A549 (cell line): Measurements from ENCODE around the gene SLC25A24. TPM values are rescaled to one million over a fixed set of nuclear protein-coding genes. Genes with fewer than 3 reads are reported as not detected.

Source experiments
- polyA plus RNA-seq, 4 experiments: library from polyadenylated mRNA; depleted of rRNA in 3 of 4; stranded (reverse); fragments of >200 nt; fragmentation: RNase III in 1 of 4; extraction: RNeasy Plus Mini Kit Qiagen cat#74134 plus additional on column Dnase treatment in 1 of 4; gene quantifications; 2 replicates in 3 of 4; 3 replicates in 1 of 4; pipeline ENCODE4 v1.2.3, GENCODE V29; 2011 to 2017

SLC25A24 gene
- polyA plus RNA-seq, 2 of the 4 experiments (the other 2 are of a cell fraction), result 25.3 to 45.6 TPM

Other genes starting within 250 kb of the SLC25A24 start
- 17.9 and 22.7 TPM in 2 replicates for gene VAV3, start 235.2 kb downstream of the SLC25A24 start, polyA plus RNA-seq (2011; rRNA removed)
- 9.1 to 12.8 TPM (median 11.1 TPM) in 3 replicates for gene VAV3, start 235.2 kb downstream of the SLC25A24 start, polyA plus RNA-seq (2017; fragmentation: RNase III; extraction: RNeasy Plus Mini Kit Qiagen cat#74134 plus additional on column Dnase treatment)
- 0.37 and 0.56 TPM in 2 replicates for gene NBPF4, start 43.7 kb upstream of the SLC25A24 start, polyA plus RNA-seq (2011; rRNA removed)
- gene NBPF4, start 43.7 kb upstream of the SLC25A24 start, polyA plus RNA-seq (2017; fragmentation: RNase III; extraction: RNeasy Plus Mini Kit Qiagen cat#74134 plus additional on column Dnase treatment), result 0.21 to 0.42 TPM (median 0.25 TPM) in 3 replicates
- gene NBPF6, start 250.0 kb upstream of the SLC25A24 start, polyA plus RNA-seq (2011; rRNA removed), result 0.07 TPM in 1 of 2 replicates, not detected in the other
- 0.18 TPM in 1 of 3 replicates, not detected in the others for gene NBPF6, start 250.0 kb upstream of the SLC25A24 start, polyA plus RNA-seq (2017; fragmentation: RNase III; extraction: RNeasy Plus Mini Kit Qiagen cat#74134 plus additional on column Dnase treatment)